B cell (primary cell): ENCODE measurements around the gene C10orf90. TPM values are rescaled to one million over a fixed set of nuclear protein-coding genes. Genes with fewer than 3 reads are reported as not detected.

Experiments
- ATAC-seq: fragments of 200-7000 bp; cut with Tn5 transposase; one replicate; pipeline ENCODE4 v1.10.0; 2021; ENCODE audit warnings: low read depth, mild to moderate bottlenecking, moderate number of reproducible peaks, moderate library complexity
- CTCF ChIA-PET: fragments of 350-600 bp; sonication (Branson Sonifier 250); formaldehyde crosslinking; loops from one replicate; lab custom pipeline; 2021; ENCODE audit warnings: antibody characterized with exemption, inconsistent platforms; lab: Charles Lee
- POLR2A ChIA-PET: fragments of 350-600 bp; sonication (Branson Sonifier 250); formaldehyde crosslinking; loops from one replicate; lab custom pipeline; 2021; ENCODE audit warnings: antibody characterized with exemption; lab: Charles Lee
- DNase-seq: peaks from one replicate; pipeline ENCODE4 v3.0.0; 2013
- H2AFZ ChIP-seq: 2 replicates; pipeline ENCODE4 v1.6.1; 2012; ENCODE audit warnings: mild to moderate bottlenecking, low read depth, low read length; ENCODE audit not compliant: insufficient read depth, poor library complexity, severe bottlenecking
- H3K27ac ChIP-seq, 2 donors: 1 replicate in 1 of 2; 2 replicates in 1 of 2; pipeline ENCODE4 v1.5.1; 2012 to 2013; ENCODE audit warnings: low read length in 2 of 2, mild to moderate bottlenecking in 2 of 2, moderate library complexity in 1 of 2
- H3K27me3 ChIP-seq, 4 experiments: fragments of 200-600 bp in 1 of 4; sonication (generic) in 1 of 4; replicated peaks in 1 of 4; 1 replicate in 2 of 4; 2 replicates in 2 of 4; pipeline versions ENCODE4 v1.6.1 to v1.7.0; 2013 to 2016; ENCODE audit warnings: low read length in 3 of 4, mild to moderate bottlenecking in 2 of 4, mixed read lengths in 1 of 4, moderate library complexity in 1 of 4; ENCODE audit not compliant: insufficient read depth in 4 of 4, control insufficient read depth in 3 of 4; ENCODE audit errors: control extremely low read depth in 1 of 4
- H3K36me3 ChIP-seq, 2 experiments: replicated peaks in 1 of 2; 1 replicate in 1 of 2; 2 replicates in 1 of 2; pipeline versions ENCODE4 v1.6.1 to v1.7.1; 2013; ENCODE audit warnings: low read length in 1 of 2; ENCODE audit not compliant: insufficient read depth in 2 of 2, control insufficient read depth in 1 of 2; ENCODE audit errors: control extremely low read depth in 1 of 2, extremely low read depth in 1 of 2
- H3K4me1 ChIP-seq, 2 donors: fragments of 200-600 bp in 1 of 2; sonication (generic) in 1 of 2; 1 replicate in 1 of 2; 2 replicates in 1 of 2; pipeline versions ENCODE4 v1.5.1 to v1.6.1; 2013 to 2017; ENCODE audit warnings: low read length in 2 of 2; ENCODE audit not compliant: control insufficient read depth in 2 of 2, insufficient read depth in 2 of 2
- H3K4me2 ChIP-seq: replicated peaks from 2 replicates; pipeline ENCODE3; 2012; ENCODE audit warnings: mild to moderate bottlenecking, low read depth, low read length; ENCODE audit not compliant: poor library complexity, severe bottlenecking
- H3K4me3 ChIP-seq, 5 experiments: fragments of 200-600 bp in 1 of 5; sonication (generic) in 1 of 5; 1 replicate in 3 of 5; 2 replicates in 2 of 5; pipeline versions ENCODE4 v1.5.1 to v1.7.0; 2011 to 2016; ENCODE audit warnings: low read length in 4 of 5, mild to moderate bottlenecking in 4 of 5, low read depth in 2 of 5, control low read depth in 1 of 5, moderate library complexity in 1 of 5; ENCODE audit not compliant: insufficient read depth in 1 of 5; ENCODE audit errors: control extremely low read depth in 1 of 5, extremely low read depth in 1 of 5
- H3K79me2 ChIP-seq: fragments of 200-600 bp; sonication (generic); one replicate; pipeline ENCODE4 v1.6.0; 2016; ENCODE audit warnings: low read length; ENCODE audit not compliant: control insufficient read depth, insufficient read depth
- H3K9ac ChIP-seq: fragments of 200-600 bp; sonication (generic); 2 replicates; pipeline ENCODE4 v1.6.1; 2017; ENCODE audit warnings: mild to moderate bottlenecking, low read length, moderate library complexity
- H3K9me3 ChIP-seq, 3 donors: one replicate each; pipeline versions ENCODE4 v1.6.1 to v1.7.1; 2013; ENCODE audit warnings: low read length in 2 of 3; ENCODE audit not compliant: control insufficient read depth in 2 of 3, insufficient read depth in 1 of 3; ENCODE audit errors: control extremely low read depth in 1 of 3
- H4K20me1 ChIP-seq: 2 replicates; pipeline ENCODE4 v1.6.0; 2012; ENCODE audit warnings: mild to moderate bottlenecking, low read length; ENCODE audit not compliant: insufficient read depth, control insufficient read depth, poor library complexity, severe bottlenecking
- H3K27ac Mint-ChIP-seq: one replicate; pipeline ENCODE4 v1.8.0; 2021; ENCODE audit warnings: mixed read lengths
- H3K27me3 Mint-ChIP-seq: one replicate; pipeline ENCODE4 v1.8.0; 2021; ENCODE audit warnings: mixed read lengths
- H3K4me1 Mint-ChIP-seq: one replicate; pipeline ENCODE4 v1.8.0; 2021; ENCODE audit warnings: mixed read lengths
- H3K4me3 Mint-ChIP-seq: one replicate; pipeline ENCODE4 v1.8.0; 2021; ENCODE audit warnings: mixed read lengths
- H3K9me3 Mint-ChIP-seq: one replicate; pipeline ENCODE4 v1.8.0; 2022; ENCODE audit warnings: mixed read lengths; ENCODE audit not compliant: insufficient read depth
- EZH2 ChIP-seq: IDR thresholded peaks from 2 replicates; pipeline ENCODE4 v1.6.1; 2012; ENCODE audit warnings: borderline replicate concordance, low read depth, mild to moderate bottlenecking, moderate library complexity, low read length; ENCODE audit not compliant: insufficient read depth, poor library complexity, severe bottlenecking
- WGBS: methylation state at CpG from one replicate; pipeline ENCODE4 v1.1.5; 2013; ENCODE audit warnings: missing lambda C conversion rate; ENCODE audit not compliant: insufficient coverage; 5-methylcytosine and 5-hydroxymethylcytosine counted together
- intact Hi-C: fragments of 100-400 bp; cut with micrococcal nuclease; formaldehyde crosslinking; loops from one replicate; pipeline ENCODE4 v1.10.0; 2022
- polyA plus RNA-seq: library from polyadenylated mRNA; depleted of rRNA; stranded (reverse); fragments of >200 nt; gene quantifications from 2 replicates; pipeline ENCODE4 v1.2.3, GENCODE V29; 2012
- total RNA-seq, 2 donors: library from RNA; stranded (reverse); fragments of 120-200 nt in 1 of 2; gene quantifications; 1 replicate in 1 of 2; 2 replicates in 1 of 2; pipeline versions ENCODE4 v1.2.3 to v1.2.4, GENCODE V29; 2013 to 2022
- TF ChIP-seq, protein P1 (sequence below): fragments of 200-600 bp; IDR thresholded peaks from one replicate; pipeline ENCODE4 v1.8.0; 2022; ENCODE audit warnings: antibody characterized with exemption, mild to moderate bottlenecking

Gene C10orf90
- total and polyA plus RNA-seq, 2 donors (not counting 1 experiment from before 2014, with no cell fraction given), result not detected

DNA sequence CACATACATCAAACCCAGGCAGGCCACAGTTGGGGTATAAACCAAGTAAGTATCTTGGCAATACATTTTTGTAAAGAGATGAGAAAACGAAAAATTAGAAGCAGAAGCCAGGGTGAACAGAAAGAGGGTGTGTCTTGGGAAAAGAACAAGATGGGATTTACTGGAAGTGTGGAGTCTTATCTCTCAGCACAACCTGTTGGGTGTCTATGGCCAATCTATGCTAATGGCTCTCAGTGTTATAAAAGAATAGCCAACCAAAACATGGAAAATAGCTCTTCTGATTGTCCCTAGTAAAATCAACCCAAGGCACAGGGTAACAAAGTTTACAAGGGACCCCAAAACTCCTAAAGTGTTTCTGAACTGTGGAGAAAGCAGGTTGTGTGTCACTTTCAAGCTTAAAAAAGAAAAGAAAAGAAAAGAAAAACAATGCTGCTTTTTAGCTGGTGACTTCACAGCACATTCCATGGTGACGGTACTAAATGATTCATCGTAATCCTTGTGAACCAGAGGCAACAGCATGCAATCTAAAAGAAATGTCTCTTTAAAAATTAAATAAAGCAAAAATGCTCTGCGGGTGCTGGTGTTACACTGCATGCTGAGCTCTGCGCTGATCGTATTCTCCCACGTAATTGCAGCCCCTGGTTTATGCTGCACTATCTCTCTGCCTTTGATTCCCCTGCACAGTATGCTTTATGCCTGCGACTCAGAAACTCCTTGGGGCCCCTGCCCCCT is 100.8 kb downstream of the C10orf90 start:
- ChIA-PET POLR2A (no interaction called here), CTCF (no interaction called here)
- H3K4me3 ChIP-seq, result no peak overlapping the region
- no peaks in the 10 kb centered on the region for H3K79me2 ChIP-seq
- H3K27me3 ChIP-seq, result no peaks in the 10 kb centered on the region
- DNase-seq, result no peak
- H3K27me3 Mint-ChIP-seq, result peaks cover 3% of the 10 kb centered on the region
- no peak overlapping the region for H3K4me2 ChIP-seq
- no peak overlapping the region for H3K27ac ChIP-seq
- H3K4me1 ChIP-seq, result no peaks in the 10 kb centered on the region
- no peak for ATAC-seq
- H3K9me3 ChIP-seq, result peaks cover 0 to 14% (median 0%) of the 10 kb centered on the region in 3 donors
- no peak overlapping the region for H3K4me3 Mint-ChIP-seq
- intact Hi-C loops, result no loop called here
- no peaks in the 10 kb centered on the region for H3K9me3 Mint-ChIP-seq
- H2AFZ ChIP-seq, result no peak overlapping the region
- TF ChIP-seq, protein P1, sequence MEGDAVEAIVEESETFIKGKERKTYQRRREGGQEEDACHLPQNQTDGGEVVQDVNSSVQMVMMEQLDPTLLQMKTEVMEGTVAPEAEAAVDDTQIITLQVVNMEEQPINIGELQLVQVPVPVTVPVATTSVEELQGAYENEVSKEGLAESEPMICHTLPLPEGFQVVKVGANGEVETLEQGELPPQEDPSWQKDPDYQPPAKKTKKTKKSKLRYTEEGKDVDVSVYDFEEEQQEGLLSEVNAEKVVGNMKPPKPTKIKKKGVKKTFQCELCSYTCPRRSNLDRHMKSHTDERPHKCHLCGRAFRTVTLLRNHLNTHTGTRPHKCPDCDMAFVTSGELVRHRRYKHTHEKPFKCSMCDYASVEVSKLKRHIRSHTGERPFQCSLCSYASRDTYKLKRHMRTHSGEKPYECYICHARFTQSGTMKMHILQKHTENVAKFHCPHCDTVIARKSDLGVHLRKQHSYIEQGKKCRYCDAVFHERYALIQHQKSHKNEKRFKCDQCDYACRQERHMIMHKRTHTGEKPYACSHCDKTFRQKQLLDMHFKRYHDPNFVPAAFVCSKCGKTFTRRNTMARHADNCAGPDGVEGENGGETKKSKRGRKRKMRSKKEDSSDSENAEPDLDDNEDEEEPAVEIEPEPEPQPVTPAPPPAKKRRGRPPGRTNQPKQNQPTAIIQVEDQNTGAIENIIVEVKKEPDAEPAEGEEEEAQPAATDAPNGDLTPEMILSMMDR, result no peak
- no peak for TF ChIP-seq EZH2
- H3K4me1 Mint-ChIP-seq, result no peaks in the 10 kb centered on the region
- 76% methylated on average over 7 of the region's 8 CpGs for WGBS
- H3K9ac ChIP-seq, result no peak overlapping the region
- H4K20me1 ChIP-seq, result no peaks in the 10 kb centered on the region
- H3K36me3 ChIP-seq, result no peaks in the 10 kb centered on the region
- H3K27ac Mint-ChIP-seq, result no peak overlapping the region

DNA sequence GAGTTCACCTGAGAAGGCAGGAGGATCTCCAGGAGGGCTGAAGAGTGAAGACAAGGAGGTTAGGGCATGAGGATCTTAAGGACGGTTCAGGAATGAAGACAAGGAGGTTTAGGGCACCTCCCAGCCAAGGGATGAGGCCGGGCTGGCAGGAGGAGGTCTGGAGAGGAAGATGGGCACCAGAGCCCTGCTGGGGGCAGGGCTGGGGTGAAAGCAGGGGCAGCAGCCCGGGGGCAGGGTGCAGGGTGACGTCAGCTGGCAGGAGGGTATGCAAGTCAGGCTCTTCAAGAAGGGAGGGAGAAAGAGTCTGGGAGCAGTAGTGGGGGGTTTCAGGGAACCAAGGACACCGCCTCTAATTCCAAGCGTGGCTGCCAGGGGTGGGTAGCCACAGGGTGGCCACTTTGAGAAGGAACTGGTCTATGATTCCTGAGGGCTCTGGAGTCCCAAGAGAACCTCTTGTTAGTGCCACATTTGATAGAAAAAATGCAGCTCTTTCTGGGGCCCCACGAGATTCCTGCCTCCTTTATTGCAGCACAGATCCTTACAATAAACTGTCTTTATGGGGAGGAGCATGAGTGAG is 101.6 kb downstream of the C10orf90 start:
- Histone ChIP-seq H3K4me3 (no peak overlapping the region), H3K36me3 (no peaks in the 10 kb centered on the region), H3K4me1 (no peaks in the 10 kb centered on the region), H3K9ac (no peak overlapping the region), H3K4me2 (no peak overlapping the region), H3K27me3 (no peaks in the 10 kb centered on the region), H4K20me1 (no peaks in the 10 kb centered on the region), H3K79me2 (no peaks in the 10 kb centered on the region), H3K9me3 (peaks cover 0 to 17% (median 0%) of the 10 kb centered on the region in 3 donors), H2AFZ (no peak overlapping the region), H3K27ac (no peak overlapping the region)
- H3K4me1 Mint-ChIP-seq, result no peaks in the 10 kb centered on the region
- WGBS, result 80% methylated on average over 6 of the region's 7 CpGs
- CTCF ChIA-PET, result no interaction called here
- intact Hi-C loops, result no loop called here
- H3K9me3 Mint-ChIP-seq, result no peaks in the 10 kb centered on the region
- ATAC-seq (no peak), DNase-seq (no peak)
- TF ChIP-seq, protein P1, result no peak
- no peak for TF ChIP-seq EZH2
- POLR2A ChIA-PET, result no interaction called here
- H3K27ac Mint-ChIP-seq, result no peak overlapping the region
- H3K4me3 Mint-ChIP-seq, result no peak overlapping the region
- peaks cover 3% of the 10 kb centered on the region for H3K27me3 Mint-ChIP-seq
